Middle frontal gyrus (tissue), 1 donor: ENCODE measurements around the gene RNF123.
"Not testable (repeated sequence)": the region's sequence is repeated elsewhere in the genome, so short reads cannot be mapped to it uniquely, and the experiment has no call there.

Experiments used
- DNase-seq: peaks from one replicate; pipeline ENCODE4 v3.0.0-alpha.2; 2015; ENCODE audit warnings: low spot score; ENCODE audit errors: extremely low spot score

Gene RNF123

DNA sequence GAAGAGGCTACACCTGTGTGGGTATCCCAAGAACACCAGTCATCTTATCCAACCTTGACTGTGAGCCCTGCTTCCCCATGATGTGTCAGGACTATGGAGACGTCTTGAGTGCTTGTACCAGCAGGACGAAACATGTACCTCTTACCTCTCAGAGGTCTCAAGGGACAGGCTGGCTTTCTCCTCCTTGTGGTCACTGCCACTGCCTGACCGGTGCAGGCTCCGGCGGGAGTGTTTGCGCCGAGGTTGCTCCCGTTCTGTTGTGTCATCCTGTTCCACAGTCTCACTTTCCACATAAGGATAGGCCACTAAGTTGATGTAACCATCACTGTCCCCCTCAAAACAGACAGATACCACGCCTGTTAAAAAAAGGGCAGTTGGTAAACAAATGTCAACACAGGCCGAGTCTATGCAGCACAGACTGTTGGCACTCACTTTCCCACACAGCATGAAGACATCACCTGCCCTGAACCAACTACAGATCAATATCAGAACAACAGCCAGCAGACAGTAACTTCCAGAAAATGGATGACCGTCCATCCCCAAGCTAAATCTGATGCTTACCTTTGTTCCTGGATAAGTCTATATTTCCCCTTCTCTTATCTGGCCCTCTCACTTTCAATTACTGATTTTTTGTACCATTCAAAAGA lies 48.8 kb downstream of the RNF123 start:
- no peak for DNase-seq

DNA sequence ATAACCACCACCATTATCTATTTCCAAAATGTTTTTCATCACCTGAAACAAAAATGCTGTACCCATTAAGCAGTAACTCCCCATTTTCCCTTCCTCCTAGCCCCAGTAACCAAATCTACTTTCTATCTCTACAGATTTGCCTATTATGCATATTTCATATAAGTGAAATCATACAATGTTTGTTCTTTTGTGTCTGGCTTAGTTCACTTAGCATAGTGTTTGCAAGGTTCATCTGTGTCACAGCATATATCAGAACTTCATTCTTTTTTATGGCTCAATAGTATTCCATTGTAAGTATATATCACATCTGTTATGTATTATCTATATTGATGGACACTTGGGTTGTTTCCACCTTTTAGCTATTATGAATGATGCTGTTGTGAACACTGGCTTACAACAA lies 51.1 kb downstream of the RNF123 start:
- DNase-seq: no peak

DNA sequence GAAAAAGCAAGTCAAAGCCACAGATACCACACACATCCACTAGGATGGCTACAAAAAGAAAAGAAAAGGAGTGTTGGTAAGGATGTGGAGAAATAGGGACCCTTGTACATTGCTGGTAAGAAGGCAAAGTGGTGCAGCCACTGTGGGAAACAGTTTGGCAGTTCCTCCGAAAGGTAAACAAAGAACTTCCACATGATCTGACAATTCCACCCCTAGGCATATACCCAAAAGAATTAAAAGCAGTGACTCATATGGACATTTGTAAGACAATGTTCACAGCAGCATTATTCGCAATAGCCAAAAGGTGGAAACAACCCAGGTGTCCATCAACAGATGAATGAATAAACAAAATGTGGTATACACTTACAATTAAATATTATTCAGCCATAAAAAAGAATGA lies 56.6 kb downstream of the RNF123 start:
- DNase-seq: no peak

DNA sequence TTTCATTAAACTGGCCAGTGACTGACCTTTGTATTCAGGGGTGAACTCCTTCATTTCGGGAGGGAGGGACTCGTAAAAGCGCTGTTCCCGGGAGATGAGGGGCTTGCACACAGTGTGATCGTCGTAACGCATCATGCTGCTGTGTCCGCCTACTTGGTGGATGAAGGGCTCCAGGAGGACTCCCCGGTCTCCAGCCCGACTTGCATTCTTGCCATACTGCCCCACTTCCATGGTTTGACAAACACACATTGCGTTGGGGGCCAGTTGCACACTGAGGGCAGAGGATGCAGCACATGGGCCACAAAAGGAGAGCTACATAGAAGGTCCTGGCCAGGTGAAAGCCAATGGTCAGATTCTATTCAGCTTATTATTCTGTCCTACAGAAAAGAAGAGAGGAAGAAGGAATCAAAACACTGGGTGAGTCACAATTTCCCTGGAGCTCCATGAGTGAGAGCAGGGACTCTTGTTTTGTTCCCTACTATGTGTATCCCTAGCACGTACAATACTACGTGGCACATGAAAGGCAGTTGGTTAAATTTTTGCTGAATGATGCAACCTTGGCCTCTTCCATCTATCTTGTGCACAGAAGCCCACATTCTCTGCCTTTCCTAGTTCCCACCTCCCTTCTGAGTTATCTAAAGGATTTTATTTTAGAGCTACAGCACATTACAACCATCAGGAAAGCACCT lies 58.6 kb downstream of the RNF123 start:
- no peak for DNase-seq

DNA sequence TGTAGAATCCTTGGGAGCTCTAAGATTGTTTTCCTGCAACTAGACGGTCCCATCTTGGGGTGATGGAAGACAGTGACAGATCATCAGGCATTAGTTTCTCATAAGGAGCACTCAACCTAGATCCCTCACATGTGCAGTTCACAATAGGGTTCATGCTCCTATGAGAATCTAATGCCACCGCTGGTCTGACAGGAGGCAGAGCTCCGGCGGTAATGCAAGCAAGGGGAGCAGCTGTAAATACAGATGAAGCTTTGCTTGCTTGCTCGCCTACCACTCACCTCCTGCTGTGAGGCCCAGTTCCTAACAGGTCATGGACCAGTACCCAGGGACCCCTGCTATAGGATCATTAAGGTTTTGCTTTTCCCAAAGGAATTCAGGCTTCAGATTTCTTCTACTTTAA lies 59.5 kb downstream of the RNF123 start:
- not testable (repeated sequence) for DNase-seq

DNA sequence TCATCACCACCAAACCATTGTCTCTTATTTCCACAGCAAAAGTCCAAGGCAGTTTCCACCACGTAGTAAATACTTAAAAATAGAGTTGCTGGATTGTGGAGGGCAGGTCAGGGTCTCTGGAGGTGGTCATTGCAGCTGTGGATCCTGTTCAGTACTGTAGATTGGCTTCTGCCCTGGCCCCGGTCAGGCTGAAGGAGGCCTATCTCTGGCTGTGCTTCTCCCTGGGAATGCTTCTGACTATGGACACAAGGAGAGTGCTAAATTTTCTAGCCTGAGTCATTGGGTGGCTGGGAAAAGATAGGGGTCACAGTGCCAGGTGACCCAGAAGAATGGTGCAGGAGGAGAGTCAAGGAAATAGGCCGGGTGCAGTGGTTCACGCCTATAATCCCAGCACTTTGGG lies 60.7 kb downstream of the RNF123 start:
- no peak for DNase-seq

DNA sequence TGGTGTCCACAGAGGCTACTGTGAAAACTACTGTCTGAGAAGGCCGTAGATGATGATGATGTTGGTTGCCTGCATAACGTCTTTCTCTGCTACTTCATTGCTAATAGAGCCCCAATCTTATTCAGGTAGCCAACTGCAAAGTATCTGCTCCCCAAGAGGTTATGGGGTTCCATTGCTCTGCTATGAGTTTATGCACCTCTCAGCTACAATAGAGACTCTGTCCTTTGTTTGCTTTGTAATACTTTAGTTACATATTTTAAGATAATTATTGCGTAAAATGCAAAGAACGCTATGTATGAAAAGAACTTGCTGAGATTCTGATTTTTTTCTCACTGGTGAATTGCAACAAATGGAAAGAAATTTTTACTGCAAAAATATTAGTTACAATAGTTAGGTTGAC lies 62.1 kb downstream of the RNF123 start:
- DNase-seq: no peak

DNA sequence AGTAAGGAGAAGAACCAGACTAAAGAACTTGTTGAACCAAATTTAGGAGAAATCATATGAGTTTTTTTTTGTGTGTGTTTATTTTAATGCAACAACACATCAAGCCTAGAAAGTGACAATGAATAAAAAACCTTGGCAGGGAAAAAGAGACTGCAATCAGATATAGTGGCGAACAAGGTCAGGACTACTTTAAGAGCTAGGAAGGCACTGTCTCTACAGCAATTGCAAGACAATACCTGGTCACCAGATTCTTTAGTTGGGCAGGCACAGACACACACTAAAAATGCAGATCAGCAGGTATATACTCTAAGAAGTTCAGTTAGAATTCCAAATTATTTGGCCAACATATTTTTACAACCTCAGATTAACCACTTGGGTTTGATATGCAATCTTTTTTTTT lies 65.2 kb downstream of the RNF123 start:
- no peak for DNase-seq

DNA sequence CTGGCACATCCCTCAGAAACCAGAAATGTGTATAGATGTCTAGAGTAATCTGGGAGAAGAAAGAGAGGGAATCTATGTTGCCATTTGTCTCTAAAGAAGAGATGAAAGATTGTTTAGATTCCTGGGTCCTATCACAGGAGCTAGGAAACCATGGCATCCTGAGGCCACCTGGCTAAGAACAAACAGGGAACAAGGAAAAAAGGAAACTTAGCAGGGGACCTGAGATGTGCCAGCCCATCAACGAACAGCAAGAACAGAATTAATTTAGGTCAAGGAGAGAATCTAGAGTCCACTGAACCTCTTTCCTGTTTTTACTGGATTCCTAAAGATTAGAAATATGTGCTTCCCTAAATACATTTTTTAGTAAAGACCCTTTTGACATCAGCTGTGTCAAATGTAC lies 66.7 kb downstream of the RNF123 start:
- no peak for DNase-seq

DNA sequence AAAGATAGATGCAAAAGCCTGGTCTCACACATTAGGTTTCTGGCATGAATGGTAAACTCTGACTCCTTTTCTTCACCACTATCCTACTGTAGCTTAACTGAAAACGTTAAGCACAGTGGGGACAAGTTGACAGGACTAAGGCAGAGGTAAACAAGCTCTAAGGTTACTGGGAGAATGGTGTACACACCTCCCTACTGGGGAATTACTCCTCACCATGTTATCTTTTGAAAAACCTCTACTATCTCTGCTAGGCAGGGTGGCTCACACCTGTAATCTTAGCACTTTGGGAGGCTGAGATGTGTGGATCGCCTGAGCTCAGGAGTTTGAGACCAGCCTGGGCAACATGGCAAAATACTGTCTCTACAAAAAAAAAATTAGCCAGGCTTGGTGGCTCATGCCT lies 67.8 kb downstream of the RNF123 start:
- DNase-seq: no peak

DNA sequence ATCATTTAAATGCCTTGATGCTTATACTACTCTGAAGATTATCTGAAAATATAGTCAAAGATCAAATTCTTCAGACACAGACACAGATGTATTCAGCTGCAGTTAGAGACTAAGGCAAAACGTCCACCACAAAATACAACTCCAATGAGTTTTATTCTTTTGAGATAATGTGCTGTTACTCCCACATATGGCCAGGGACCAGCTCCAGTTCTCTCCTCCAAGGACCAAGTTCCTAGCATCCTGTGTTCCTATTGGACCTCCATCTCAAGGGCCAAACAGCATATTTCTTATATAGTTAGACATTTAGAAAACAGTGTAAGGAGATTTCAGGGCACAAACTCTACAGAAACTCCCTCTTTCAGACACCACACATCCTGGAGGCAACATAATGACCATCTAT lies 69.9 kb downstream of the RNF123 start:
- DNase-seq: no peak

DNA sequence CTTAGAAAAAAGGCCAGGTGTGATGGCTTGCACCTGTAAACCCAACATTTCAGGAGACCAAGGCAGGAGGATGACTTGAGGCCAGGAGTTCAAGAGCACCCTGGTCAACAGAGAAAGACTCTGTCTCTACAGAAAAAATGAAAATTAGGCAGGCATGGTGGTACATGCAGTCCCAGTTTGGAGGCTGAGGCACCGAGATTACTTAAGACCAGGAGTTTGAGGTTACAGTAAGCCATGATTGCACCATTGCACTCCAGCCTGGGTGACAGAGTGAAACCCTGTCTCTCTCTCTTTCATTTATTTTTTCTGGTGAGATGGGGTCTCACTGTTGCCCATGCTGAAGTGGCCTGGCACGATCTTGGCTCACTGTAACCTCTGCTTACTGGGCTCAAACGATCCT lies 72.3 kb downstream of the RNF123 start:
- no peak for DNase-seq

DNA sequence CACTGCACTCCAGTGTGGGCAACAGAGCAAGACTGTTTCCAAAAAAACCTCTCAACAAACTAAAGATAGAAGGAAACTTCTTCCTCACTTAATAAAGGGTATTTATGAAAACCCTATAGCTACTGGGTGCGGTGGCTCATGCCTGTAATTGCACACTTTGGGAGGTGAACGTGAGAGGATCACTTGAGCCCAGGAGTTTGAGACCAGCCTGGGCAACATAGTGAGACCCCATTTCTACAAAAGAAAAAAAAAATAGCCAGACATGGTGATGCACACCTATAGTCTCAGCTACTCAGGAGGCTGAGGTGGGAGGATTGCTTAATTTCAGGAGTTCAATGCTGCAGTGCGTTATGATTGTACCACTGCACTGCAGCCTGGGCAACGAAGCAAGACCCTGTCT lies 74.6 kb downstream of the RNF123 start:
- no peak for DNase-seq

DNA sequence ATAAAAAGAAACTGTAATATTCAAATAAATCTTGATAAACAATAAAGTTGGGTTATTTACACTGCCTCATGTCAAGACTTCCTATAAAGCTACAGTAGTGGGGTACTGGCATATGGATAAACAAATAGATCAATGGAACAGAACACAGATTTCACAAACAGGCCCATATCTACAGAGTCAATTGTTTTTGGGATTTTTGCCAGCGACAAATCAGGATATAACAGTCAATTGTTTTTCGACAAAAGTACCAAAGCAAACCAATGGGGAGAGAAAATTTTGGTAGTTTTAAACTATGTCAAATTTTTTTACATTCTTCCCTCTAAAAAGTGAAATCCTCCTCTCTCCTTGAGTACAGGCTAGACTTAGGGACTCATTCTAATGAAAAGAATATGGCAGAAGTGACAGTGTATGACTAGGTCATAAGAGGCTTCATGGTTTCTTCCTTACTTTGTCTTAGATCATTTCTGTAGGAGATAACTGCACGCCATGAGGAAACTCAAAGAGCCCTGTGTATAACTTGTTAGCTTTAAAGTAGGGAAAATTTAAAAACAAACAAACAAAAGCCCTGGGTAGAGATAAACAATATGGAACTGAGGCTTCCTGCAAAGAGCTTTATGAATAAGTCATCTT lies 80.0 kb downstream of the RNF123 start:
- DNase-seq: no peak

DNA sequence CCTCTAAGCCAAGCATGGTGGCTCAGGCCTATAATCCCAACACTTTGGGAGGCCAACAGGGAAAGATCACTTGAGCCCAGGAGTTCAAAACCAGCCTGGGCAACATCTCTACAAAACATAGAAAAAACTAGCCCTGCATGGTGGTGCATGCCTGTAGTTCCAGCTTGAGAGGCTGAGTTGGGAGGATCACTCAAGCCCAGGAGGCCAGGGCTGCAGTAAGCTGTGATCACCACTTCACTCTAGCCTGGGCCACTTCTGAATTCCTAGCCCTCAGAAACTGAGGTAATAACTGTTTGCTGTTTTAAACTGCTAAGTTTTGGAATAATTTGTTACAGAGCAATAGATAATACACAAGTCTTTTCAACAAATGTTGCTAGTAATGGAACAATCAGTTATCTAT lies 80.6 kb downstream of the RNF123 start:
- no peak for DNase-seq
